Loucy (cell line): ENCODE data around the gene RSPH3.

ENCODE experiments used
- H2AFZ ChIP-seq: fragments of 200-600 bp; sonication (generic); 2 replicates; pipeline ENCODE4 v1.6.0; 2016; ENCODE audit warnings: antibody characterized with exemption, mild to moderate bottlenecking, low read length, moderate library complexity
- H3F3A ChIP-seq: fragments of 200-600 bp; 2 replicates; pipeline ENCODE4 v1.6.0; 2016; ENCODE audit warnings: antibody characterized with exemption, low read depth, mild to moderate bottlenecking
- H3K27me3 ChIP-seq: fragments of 200-600 bp; sonication (generic); 2 replicates; pipeline ENCODE4 v1.6.1; 2014; ENCODE audit warnings: low read length, mild to moderate bottlenecking; ENCODE audit not compliant: insufficient read depth, poor library complexity, severe bottlenecking
- H3K36me3 ChIP-seq: fragments of 200-600 bp; sonication (generic); 2 replicates; pipeline ENCODE4 v1.6.1; 2016; ENCODE audit warnings: low read length; ENCODE audit not compliant: insufficient read depth
- H3K4me1 ChIP-seq: fragments of 200-600 bp; sonication (generic); 2 replicates; pipeline ENCODE4 v1.5.1; 2014; ENCODE audit warnings: low read length, mild to moderate bottlenecking; ENCODE audit not compliant: insufficient read depth, poor library complexity, severe bottlenecking
- H3K4me2 ChIP-seq: fragments of 200-600 bp; sonication (generic); 2 replicates; pipeline ENCODE4 v1.6.0; 2014; ENCODE audit warnings: antibody characterized with exemption, low read length, low read depth, mild to moderate bottlenecking; ENCODE audit not compliant: poor library complexity, severe bottlenecking
- H3K4me3 ChIP-seq: fragments of 200-600 bp; sonication (generic); 2 replicates; pipeline ENCODE4 v1.5.1; 2014; ENCODE audit warnings: low read length, mild to moderate bottlenecking, mixed read lengths; ENCODE audit not compliant: poor library complexity, severe bottlenecking
- H3K79me2 ChIP-seq: fragments of 200-600 bp; sonication (generic); 2 replicates; pipeline ENCODE4 v1.6.1; 2014; ENCODE audit warnings: low read length; ENCODE audit not compliant: insufficient read depth
- H3K9ac ChIP-seq: fragments of 200-600 bp; sonication (generic); 2 replicates; pipeline ENCODE4 v1.6.0; 2014; ENCODE audit warnings: mild to moderate bottlenecking, low read depth, low read length, moderate library complexity; ENCODE audit not compliant: poor library complexity, severe bottlenecking
- H3K9me2 ChIP-seq: fragments of 200-600 bp; sonication (generic); replicated peaks from 2 replicates; pipeline ENCODE4 v1.6.1; 2016; ENCODE audit warnings: low read depth, low read length, mixed read lengths
- H3K9me3 ChIP-seq: fragments of 200-600 bp; sonication (generic); 2 replicates; pipeline ENCODE4 v1.6.1; 2014; ENCODE audit warnings: mild to moderate bottlenecking, antibody characterized with exemption, low read length, low read depth; ENCODE audit not compliant: insufficient read depth
- H4K20me1 ChIP-seq: fragments of 200-600 bp; sonication (generic); 2 replicates; pipeline ENCODE4 v1.6.0; 2014; ENCODE audit warnings: antibody characterized with exemption, low read length, mild to moderate bottlenecking; ENCODE audit not compliant: insufficient read depth, poor library complexity, severe bottlenecking
- EZH2phosphoT487 ChIP-seq: fragments of 200-600 bp; IDR thresholded peaks from 2 replicates; pipeline ENCODE4 v1.6.1; 2018; ENCODE audit warnings: antibody characterized with exemption, mild to moderate bottlenecking, moderate library complexity, borderline replicate concordance
- TF ChIP-seq, protein P1 (sequence below): fragments of 200-600 bp; sonication (generic); conservative IDR thresholded peaks from 2 replicates; pipeline ENCODE4 v1.5.1; 2014; ENCODE audit warnings: mild to moderate bottlenecking, antibody characterized with exemption, low read length

Gene RSPH3

DNA sequence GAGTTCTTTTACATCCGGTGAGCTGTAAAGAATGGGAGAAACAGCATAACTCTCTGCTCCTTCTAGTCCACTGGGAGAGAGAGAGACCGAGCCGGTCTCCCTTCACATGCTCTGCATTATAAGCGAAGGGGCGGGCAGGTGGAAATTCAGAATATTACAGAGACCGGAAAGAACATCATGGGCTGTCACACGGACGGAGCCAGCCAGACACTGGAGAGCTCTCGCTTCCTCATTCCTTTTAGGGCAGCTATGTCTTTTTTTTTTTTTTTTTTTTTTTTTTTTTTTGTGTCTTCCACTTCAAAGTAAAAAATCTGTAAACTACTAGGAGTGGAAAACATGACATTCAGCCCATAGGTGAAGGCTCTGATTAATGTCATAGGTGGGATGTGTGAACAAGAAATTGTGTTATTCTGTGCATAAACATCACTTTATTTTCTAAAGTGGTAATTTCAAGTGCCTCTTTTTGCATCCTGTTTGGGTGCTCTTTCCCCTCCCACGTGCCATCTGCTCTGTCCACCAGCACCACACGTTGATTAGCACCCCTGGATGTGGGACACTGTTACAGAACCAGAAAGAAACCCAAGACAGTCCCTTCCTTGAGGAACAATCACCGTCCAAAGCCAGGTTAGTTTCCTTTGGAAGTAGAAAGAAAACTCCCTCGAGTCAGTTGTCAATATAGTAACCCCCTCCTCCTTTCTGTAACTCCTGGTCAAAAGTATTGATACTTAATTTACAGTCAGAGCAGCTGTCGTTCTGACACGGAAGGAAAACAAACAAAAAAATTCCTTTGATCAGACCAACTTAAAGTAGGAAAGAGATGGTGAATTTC is 45.1 kb upstream of the RSPH3 start, which contains the start of gene TAGAP:
TSS of gene TAGAP (minus strand) at position 93 of the 829 bp plus-strand sequence. CDS start 845 bp downstream, outside the sequence.
- Histone ChIP-seq H3K79me2 (0 out of 2 replicates have a peak, but pooled peaks cover 3% of the 10 kb centered on the region), H3F3A (no peaks in the 10 kb centered on the region), H3K36me3 (peaks cover 4% of the 10 kb centered on the region; the same call in 1 of the 2 replicates), H3K4me1 (peaks cover 38% of the 10 kb centered on the region), H2AFZ (peak within 1 kb of the TSS; percentile 74), H3K27me3 (no peaks in the 10 kb centered on the region), H3K4me3 (peak within 1 kb of the TSS; percentile 72), H3K9me2 (no peaks in the 10 kb centered on the region), H3K9ac (peak within 1 kb of the TSS; percentile 64), H4K20me1 (peaks cover 4% of the 10 kb centered on the region), H3K4me2 (peak within 1 kb of the TSS; percentile 97), H3K9me3 (no peaks in the 10 kb centered on the region)
- TF ChIP-seq EZH2phosphoT487: no peak
- TF ChIP-seq, protein P1, sequence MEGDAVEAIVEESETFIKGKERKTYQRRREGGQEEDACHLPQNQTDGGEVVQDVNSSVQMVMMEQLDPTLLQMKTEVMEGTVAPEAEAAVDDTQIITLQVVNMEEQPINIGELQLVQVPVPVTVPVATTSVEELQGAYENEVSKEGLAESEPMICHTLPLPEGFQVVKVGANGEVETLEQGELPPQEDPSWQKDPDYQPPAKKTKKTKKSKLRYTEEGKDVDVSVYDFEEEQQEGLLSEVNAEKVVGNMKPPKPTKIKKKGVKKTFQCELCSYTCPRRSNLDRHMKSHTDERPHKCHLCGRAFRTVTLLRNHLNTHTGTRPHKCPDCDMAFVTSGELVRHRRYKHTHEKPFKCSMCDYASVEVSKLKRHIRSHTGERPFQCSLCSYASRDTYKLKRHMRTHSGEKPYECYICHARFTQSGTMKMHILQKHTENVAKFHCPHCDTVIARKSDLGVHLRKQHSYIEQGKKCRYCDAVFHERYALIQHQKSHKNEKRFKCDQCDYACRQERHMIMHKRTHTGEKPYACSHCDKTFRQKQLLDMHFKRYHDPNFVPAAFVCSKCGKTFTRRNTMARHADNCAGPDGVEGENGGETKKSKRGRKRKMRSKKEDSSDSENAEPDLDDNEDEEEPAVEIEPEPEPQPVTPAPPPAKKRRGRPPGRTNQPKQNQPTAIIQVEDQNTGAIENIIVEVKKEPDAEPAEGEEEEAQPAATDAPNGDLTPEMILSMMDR: no peak

DNA sequence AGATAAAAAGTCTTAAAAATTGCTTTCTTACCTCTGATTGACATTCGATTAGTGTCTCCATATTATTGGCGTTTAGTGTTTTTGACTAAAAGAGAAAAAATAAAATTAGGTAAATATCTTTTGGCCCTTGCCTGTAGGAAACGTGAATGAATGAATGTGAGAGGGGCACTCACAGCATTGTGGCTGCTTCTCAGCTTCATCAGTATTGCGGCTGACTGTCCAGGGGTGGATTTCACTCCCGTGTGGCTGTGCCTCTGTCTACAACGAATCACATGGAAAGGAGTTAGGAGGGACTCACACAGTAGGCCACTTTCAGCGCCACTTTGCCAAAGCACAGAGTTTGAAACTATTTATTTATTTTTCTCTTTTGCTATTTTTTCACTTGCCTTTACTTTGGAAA is 43.9 kb upstream of the RSPH3 start:
- H3K36me3 ChIP-seq: peaks cover 4% of the 10 kb centered on the region; the same call in 1 of the 2 replicates
- H4K20me1 ChIP-seq: peaks cover 4% of the 10 kb centered on the region
- no peaks in the 10 kb centered on the region for H3K9me3 ChIP-seq
- peak overlapping the region; percentile 72 for H3K4me3 ChIP-seq
- no peaks in the 10 kb centered on the region for H3K9me2 ChIP-seq
- H3K27me3 ChIP-seq: no peaks in the 10 kb centered on the region
- peaks cover 50% of the 10 kb centered on the region for H3K4me1 ChIP-seq
- H3K79me2 ChIP-seq: 0 out of 2 replicates have a peak, but pooled peaks cover 3% of the 10 kb centered on the region
- TF ChIP-seq EZH2phosphoT487: no peak
- TF ChIP-seq, protein P1: no peak
- H3K9ac ChIP-seq: peak overlapping the region; percentile 64
- no peak overlapping the region for H2AFZ ChIP-seq
- H3K4me2 ChIP-seq: peak overlapping the region; percentile 97
- H3F3A ChIP-seq: no peaks in the 10 kb centered on the region

DNA sequence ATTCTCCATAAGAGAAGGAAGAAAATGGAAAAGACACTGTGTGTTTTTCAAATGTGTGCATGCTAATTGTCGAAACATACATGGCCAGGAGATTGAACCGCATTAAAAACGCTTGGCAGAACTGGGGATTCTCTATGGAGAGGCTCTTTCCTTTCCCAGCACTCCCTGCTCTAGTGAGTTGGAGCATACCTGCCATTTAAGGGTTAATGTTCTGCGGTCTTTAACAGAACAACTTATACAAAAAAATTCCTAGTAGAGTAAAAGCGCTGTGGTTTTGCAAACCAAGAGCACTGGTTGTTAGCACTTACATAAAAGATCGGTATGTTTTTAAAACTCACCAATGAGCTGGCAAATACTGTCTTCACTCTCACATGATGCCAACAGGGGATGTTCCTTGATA is 43.2 kb upstream of the RSPH3 start:
- Histone ChIP-seq H3K4me1 (peaks cover 53% of the 10 kb centered on the region), H3K79me2 (0 out of 2 replicates have a peak, but pooled peaks cover 3% of the 10 kb centered on the region), H3K36me3 (peaks cover 7% of the 10 kb centered on the region; the same call in 1 of the 2 replicates), H3K4me2 (peak overlapping the region; percentile 97), H2AFZ (peak overlapping the region; percentile 75; the same call in 1 of the 2 replicates), H3K9me2 (no peaks in the 10 kb centered on the region), H3K27me3 (no peaks in the 10 kb centered on the region), H3K4me3 (peak overlapping the region; percentile 72), H4K20me1 (peaks cover 4% of the 10 kb centered on the region), H3K9ac (peak overlapping the region; percentile 64), H3K9me3 (no peaks in the 10 kb centered on the region), H3F3A (no peaks in the 10 kb centered on the region)
- TF ChIP-seq, protein P1: no peak
- no peak for TF ChIP-seq EZH2phosphoT487
